GM23338 (cell line): ENCODE data around the gene CACNA1A. TPM values are rescaled to one million over a fixed set of nuclear protein-coding genes. Genes with fewer than 3 reads are reported as not detected.

Experiments
- ATAC-seq: fragments of 200-7000 bp; cut with Tn5 transposase; 3 replicates; pipeline ENCODE4 v1.9.1; 2020
- DNase-seq: peaks from one replicate; pipeline ENCODE4 v3.0.0-alpha.2; 2015; ENCODE audit warnings: low spot score
- H2AFZ ChIP-seq: fragments of 200-600 bp; sonication (generic); 2 replicates; pipeline ENCODE4 v1.8.0; 2016; ENCODE audit warnings: antibody characterized with exemption, mild to moderate bottlenecking, moderate library complexity
- H3F3A ChIP-seq: fragments of 200-600 bp; sonication (generic); replicated peaks from 2 replicates; pipeline ENCODE4 v1.8.0; 2017; ENCODE audit warnings: antibody characterized with exemption, mixed run types, low read depth
- H3K27ac ChIP-seq: fragments of 200-600 bp; sonication (generic); 2 replicates; pipeline ENCODE4 v1.6.1; 2016; ENCODE audit warnings: low read depth
- H3K27me3 ChIP-seq: fragments of 200-600 bp; sonication (generic); 2 replicates; pipeline ENCODE4 v1.8.0; 2016; ENCODE audit warnings: mild to moderate bottlenecking, mixed run types, moderate library complexity; ENCODE audit not compliant: insufficient read depth
- H3K36me3 ChIP-seq: fragments of 200-600 bp; sonication (generic); 2 replicates; pipeline ENCODE4 v1.8.0; 2016; ENCODE audit warnings: mild to moderate bottlenecking; ENCODE audit not compliant: insufficient read depth
- H3K4me1 ChIP-seq: fragments of 200-600 bp; sonication (generic); 2 replicates; pipeline ENCODE4 v1.8.0; 2016; ENCODE audit warnings: mild to moderate bottlenecking, moderate library complexity; ENCODE audit not compliant: insufficient read depth
- H3K4me2 ChIP-seq: fragments of 200-600 bp; sonication (generic); 2 replicates; pipeline ENCODE4 v1.7.1; 2017; ENCODE audit warnings: mixed run types
- H3K4me3 ChIP-seq: fragments of 200-600 bp; sonication (generic); 2 replicates; pipeline ENCODE4 v1.6.1; 2016; ENCODE audit warnings: mixed run types
- H3K79me2 ChIP-seq: fragments of 200-600 bp; sonication (generic); replicated peaks from 2 replicates; pipeline ENCODE4 v1.8.0; 2017; ENCODE audit warnings: mild to moderate bottlenecking; ENCODE audit not compliant: insufficient read depth
- H3K9me2 ChIP-seq: fragments of 200-600 bp; sonication (generic); 2 replicates; pipeline ENCODE4 v1.8.0; 2017; ENCODE audit not compliant: insufficient read depth
- H4K20me1 ChIP-seq: fragments of 200-600 bp; sonication (generic); replicated peaks from 2 replicates; pipeline ENCODE4 v1.8.0; 2017; ENCODE audit warnings: mild to moderate bottlenecking; ENCODE audit not compliant: insufficient read depth
- H3K27ac Mint-ChIP-seq: 2 replicates; pipeline ENCODE4 v1.8.0; 2020; ENCODE audit warnings: inconsistent platforms, mild to moderate bottlenecking, moderate library complexity, mixed read lengths
- H3K27me3 Mint-ChIP-seq: 3 replicates; pipeline ENCODE4 v1.8.0; 2022; ENCODE audit warnings: low read depth, mild to moderate bottlenecking, moderate library complexity, mixed read lengths, inconsistent platforms; ENCODE audit not compliant: insufficient read depth, poor library complexity
- H3K36me3 Mint-ChIP-seq: 3 replicates; pipeline ENCODE4 v1.8.0; 2021; ENCODE audit warnings: low read depth, mild to moderate bottlenecking, inconsistent platforms, moderate library complexity, mixed read lengths
- H3K4me1 Mint-ChIP-seq: 3 replicates; pipeline ENCODE4 v1.8.0; 2020; ENCODE audit warnings: mild to moderate bottlenecking, inconsistent platforms, mixed read lengths
- H3K4me3 Mint-ChIP-seq: 3 replicates; pipeline ENCODE4 v1.8.0; 2021; ENCODE audit warnings: moderate library complexity, mild to moderate bottlenecking, inconsistent platforms, mixed read lengths
- H3K9me3 Mint-ChIP-seq: 3 replicates; pipeline ENCODE4 v1.8.0; 2020; ENCODE audit warnings: moderate library complexity, mild to moderate bottlenecking, inconsistent platforms, mixed read lengths
- CREB1 ChIP-seq: fragments of 250-450 bp; sonication (Bioruptor Pico); IDR thresholded peaks from 2 replicates; pipeline ENCODE4 v1.5.0; 2020; ENCODE audit warnings: low read depth, mild to moderate bottlenecking, moderate library complexity
- CTCF ChIP-seq, 2 experiments: fragments of 200-600 bp in 1 of 2; sonication (generic) in 1 of 2; conservative IDR thresholded peaks; 2 replicates each; pipeline versions ENCODE4 v1.5.1 to v1.6.1; 2016 to 2017; ENCODE audit warnings: antibody characterized with exemption in 2 of 2, low read depth in 2 of 2, mild to moderate bottlenecking in 2 of 2, moderate library complexity in 1 of 2
- EZH2 ChIP-seq: fragments of 200-600 bp; sonication (generic); IDR thresholded peaks from one replicate; pipeline ENCODE4 v1.8.0; 2017; ENCODE audit warnings: antibody characterized with exemption, mild to moderate bottlenecking, low read depth; ENCODE audit not compliant: unreplicated experiment
- EZH2phosphoT487 ChIP-seq: fragments of 200-600 bp; sonication (generic); IDR thresholded peaks from one replicate; pipeline ENCODE4 v1.8.1; 2018; ENCODE audit warnings: antibody characterized with exemption; ENCODE audit not compliant: unreplicated experiment
- POLR2AphosphoS5 ChIP-seq: IDR thresholded peaks from 2 replicates; pipeline ENCODE4 v1.6.1; 2016; ENCODE audit warnings: antibody characterized with exemption, low read depth
- STAT1 ChIP-seq: IDR thresholded peaks from one replicate; pipeline ENCODE4 v1.6.1; 2016; ENCODE audit warnings: antibody characterized with exemption; ENCODE audit not compliant: unreplicated experiment
- ZNF114 ChIP-seq: fragments of 250-450 bp; sonication (Bioruptor Pico); IDR thresholded peaks from 2 replicates; pipeline ENCODE4 v1.5.0; 2020; ENCODE audit warnings: mild to moderate bottlenecking, moderate library complexity
- ZNF331 ChIP-seq: fragments of 250-450 bp; sonication (Bioruptor Pico); IDR thresholded peaks from 2 replicates; pipeline ENCODE4 v1.5.0; 2020; ENCODE audit warnings: low read depth, mild to moderate bottlenecking, moderate library complexity
- ZNF462 ChIP-seq: fragments of 250-450 bp; sonication (Bioruptor Pico); IDR thresholded peaks from 2 replicates; pipeline ENCODE4 v1.5.0; 2020; ENCODE audit warnings: mild to moderate bottlenecking, moderate library complexity
- polyA plus RNA-seq: library from polyadenylated mRNA; unstranded; fragments of >200 nt; fragmentation: Nextera tagmentation; extraction: Ambion mirVana; gene quantifications from 2 replicates; pipeline ENCODE4 v1.2.1, GENCODE V29; 2016
- total RNA-seq: library from RNA; depleted of rRNA; stranded (reverse); fragments of >200 nt; shearing (Covaris generic); gene quantifications from 2 replicates; pipeline ENCODE4 v1.2.3, GENCODE V29; 2014
- TF ChIP-seq, protein P1 (sequence below): IDR thresholded peaks from one replicate; pipeline ENCODE4 v1.6.1; 2018; ENCODE audit warnings: antibody characterized with exemption; ENCODE audit not compliant: unreplicated experiment

The CACNA1A gene
- total and polyA plus RNA-seq, 2 experiments from 2014 or later: 7.4 to 20.3 TPM

DNA sequence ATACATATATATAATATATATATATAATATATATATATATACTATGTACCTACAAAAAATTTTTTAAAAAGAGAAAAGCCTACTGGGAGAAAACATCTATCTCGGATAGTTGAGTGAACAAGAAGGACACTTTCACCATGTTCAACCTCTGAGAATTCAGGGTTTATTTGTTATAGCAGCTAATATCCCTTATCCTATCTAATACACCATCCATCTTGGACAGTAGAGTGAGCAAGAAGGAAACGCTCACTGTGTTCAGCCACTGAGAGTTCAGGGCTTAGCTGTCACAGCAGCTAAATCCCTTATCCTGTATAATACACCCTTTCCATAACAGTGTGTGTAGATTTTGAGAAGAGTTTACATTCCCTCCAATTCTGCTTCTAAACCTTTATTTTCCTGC, 38.1 kb upstream of the CACNA1A start (continued):
- TF ChIP-seq, protein P1, sequence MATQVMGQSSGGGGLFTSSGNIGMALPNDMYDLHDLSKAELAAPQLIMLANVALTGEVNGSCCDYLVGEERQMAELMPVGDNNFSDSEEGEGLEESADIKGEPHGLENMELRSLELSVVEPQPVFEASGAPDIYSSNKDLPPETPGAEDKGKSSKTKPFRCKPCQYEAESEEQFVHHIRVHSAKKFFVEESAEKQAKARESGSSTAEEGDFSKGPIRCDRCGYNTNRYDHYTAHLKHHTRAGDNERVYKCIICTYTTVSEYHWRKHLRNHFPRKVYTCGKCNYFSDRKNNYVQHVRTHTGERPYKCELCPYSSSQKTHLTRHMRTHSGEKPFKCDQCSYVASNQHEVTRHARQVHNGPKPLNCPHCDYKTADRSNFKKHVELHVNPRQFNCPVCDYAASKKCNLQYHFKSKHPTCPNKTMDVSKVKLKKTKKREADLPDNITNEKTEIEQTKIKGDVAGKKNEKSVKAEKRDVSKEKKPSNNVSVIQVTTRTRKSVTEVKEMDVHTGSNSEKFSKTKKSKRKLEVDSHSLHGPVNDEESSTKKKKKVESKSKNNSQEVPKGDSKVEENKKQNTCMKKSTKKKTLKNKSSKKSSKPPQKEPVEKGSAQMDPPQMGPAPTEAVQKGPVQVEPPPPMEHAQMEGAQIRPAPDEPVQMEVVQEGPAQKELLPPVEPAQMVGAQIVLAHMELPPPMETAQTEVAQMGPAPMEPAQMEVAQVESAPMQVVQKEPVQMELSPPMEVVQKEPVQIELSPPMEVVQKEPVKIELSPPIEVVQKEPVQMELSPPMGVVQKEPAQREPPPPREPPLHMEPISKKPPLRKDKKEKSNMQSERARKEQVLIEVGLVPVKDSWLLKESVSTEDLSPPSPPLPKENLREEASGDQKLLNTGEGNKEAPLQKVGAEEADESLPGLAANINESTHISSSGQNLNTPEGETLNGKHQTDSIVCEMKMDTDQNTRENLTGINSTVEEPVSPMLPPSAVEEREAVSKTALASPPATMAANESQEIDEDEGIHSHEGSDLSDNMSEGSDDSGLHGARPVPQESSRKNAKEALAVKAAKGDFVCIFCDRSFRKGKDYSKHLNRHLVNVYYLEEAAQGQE: no peak
- no peak for TF ChIP-seq ZNF331 (CRISPR knock-in tag)

DNA sequence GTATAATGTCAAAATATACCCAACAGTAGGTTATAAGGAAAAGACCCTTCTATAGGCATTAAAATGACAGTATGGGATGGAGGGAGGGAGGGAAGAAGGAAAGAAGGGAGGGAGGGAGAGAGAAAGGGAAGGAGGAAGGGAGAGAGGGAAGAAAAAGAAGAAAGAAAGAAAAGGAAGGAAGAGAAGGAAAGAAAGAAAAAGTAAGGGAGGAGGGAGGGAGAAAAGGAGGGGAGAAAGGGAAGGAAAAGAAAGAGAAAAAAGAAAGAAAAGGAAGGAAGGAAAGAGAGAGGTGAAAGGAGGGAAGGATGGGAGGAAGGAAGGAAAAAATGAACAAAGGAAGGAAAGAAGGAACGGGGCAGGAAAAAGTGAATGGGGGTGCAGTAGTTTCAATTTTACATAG, 35.3 kb upstream of the CACNA1A start:
- Mint-ChIP-seq H3K4me1 (peaks cover 7% of the 10 kb centered on the region; the same call in 2 of the 3 replicates), H3K4me3 (no peak overlapping the region), H3K27ac (no peak overlapping the region), H3K27me3 (peaks cover 4% of the 10 kb centered on the region), H3K9me3 (no peaks in the 10 kb centered on the region), H3K36me3 (no peaks in the 10 kb centered on the region)
- no peaks in the 10 kb centered on the region for H4K20me1 ChIP-seq
- no peak overlapping the region for H3K4me2 ChIP-seq
- no peaks in the 10 kb centered on the region for H3K27me3 ChIP-seq
- no peaks in the 10 kb centered on the region for H3K4me1 ChIP-seq
- H2AFZ ChIP-seq: no peak overlapping the region
- no peak overlapping the region for H3K27ac ChIP-seq
- H3K4me3 ChIP-seq: no peak overlapping the region
- H3F3A ChIP-seq: no peaks in the 10 kb centered on the region; the same call in 1 of the 2 replicates
- no peak for DNase-seq
- no peaks in the 10 kb centered on the region for H3K79me2 ChIP-seq
- H3K36me3 ChIP-seq: no peaks in the 10 kb centered on the region
- no peak for ATAC-seq
- peaks cover 6% of the 10 kb centered on the region; the same call in 1 of the 2 replicates for H3K9me2 ChIP-seq
- TF ChIP-seq EZH2phosphoT487: no peak
- no peak for TF ChIP-seq CTCF (conservative IDR thresholded peaks at IDR 0.05; ENCODE audit: low read depth in 2 of 2)
- no peak for TF ChIP-seq POLR2AphosphoS5
- no peak for TF ChIP-seq CREB1 (CRISPR knock-in tag)
- no peak for TF ChIP-seq ZNF331 (CRISPR knock-in tag)
- TF ChIP-seq ZNF462: no peak
- no peak for TF ChIP-seq ZNF114 (CRISPR knock-in tag)
- no peak for TF ChIP-seq EZH2
- TF ChIP-seq, protein P1: no peak
- TF ChIP-seq STAT1: no peak
